ENCODE results near the gene NOL9. TPM values are rescaled to one million over a fixed set of nuclear protein-coding genes. Genes with fewer than 3 reads are reported as not detected.
A peak's percentile ranks its signal among the peaks of the same experiment; 100 is the strongest.

Gene NOL9
- total and polyA plus RNA-seq, 3 donors from 2014 or later, result 11.4 to 34.6 (median 29.0) TPM

DNA sequence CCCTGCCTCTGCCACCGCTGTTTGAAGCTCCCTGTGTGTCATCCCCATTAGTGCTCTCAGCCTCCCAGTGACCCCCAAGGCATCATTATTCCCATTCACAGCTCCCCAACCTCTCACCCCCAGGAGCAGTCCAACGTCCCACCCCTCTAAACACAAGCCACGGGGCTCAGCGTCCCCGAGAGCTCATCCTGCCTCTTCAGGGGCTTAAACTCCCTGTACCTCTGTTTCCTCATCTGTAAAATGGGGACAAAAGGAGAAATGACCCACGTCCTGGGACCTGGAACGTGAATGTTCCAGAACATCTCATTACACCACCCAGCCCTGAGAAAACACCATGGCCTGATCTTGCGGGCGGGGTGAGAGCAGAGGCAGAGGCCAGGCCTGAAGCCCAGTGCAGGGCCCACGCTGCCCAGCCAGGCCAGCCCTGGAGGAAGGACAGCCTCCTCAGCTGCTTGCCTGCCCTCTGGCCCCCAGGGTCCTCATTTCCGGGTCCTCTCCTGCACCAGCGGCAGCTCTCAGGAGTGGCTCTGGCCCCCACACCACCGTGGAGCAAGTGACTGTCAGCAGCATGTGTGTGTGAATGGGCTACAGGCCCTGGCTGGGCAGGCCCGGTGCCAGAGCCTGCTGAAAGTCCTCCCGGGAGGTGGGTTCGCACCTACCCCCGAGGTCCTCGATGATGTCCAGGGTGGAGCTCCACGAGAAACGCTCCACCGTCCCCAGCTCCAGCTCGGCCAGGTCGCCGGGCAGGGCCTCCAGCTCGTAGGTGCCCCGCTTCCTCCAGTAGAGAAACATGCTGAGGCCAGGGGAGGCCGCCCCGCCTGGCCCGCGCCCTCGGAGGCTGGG is 48.7 kb downstream of the NOL9 start:
- H3K4me3 ChIP-seq, result no peak overlapping the region
- H3K9me3 ChIP-seq, result no peaks in the 10 kb centered on the region
- H3K27ac ChIP-seq, result no peak overlapping the region
- no peak for TF ChIP-seq POLR2A (IDR thresholded peaks at IDR 0.05)
- TF ChIP-seq, protein P1, sequence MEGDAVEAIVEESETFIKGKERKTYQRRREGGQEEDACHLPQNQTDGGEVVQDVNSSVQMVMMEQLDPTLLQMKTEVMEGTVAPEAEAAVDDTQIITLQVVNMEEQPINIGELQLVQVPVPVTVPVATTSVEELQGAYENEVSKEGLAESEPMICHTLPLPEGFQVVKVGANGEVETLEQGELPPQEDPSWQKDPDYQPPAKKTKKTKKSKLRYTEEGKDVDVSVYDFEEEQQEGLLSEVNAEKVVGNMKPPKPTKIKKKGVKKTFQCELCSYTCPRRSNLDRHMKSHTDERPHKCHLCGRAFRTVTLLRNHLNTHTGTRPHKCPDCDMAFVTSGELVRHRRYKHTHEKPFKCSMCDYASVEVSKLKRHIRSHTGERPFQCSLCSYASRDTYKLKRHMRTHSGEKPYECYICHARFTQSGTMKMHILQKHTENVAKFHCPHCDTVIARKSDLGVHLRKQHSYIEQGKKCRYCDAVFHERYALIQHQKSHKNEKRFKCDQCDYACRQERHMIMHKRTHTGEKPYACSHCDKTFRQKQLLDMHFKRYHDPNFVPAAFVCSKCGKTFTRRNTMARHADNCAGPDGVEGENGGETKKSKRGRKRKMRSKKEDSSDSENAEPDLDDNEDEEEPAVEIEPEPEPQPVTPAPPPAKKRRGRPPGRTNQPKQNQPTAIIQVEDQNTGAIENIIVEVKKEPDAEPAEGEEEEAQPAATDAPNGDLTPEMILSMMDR (IDR thresholded peaks at IDR 0.05), result no peak
- H3K36me3 ChIP-seq (ENCODE audit: low read depth, missing control alignments), result no peaks in the 10 kb centered on the region
- DNase-seq, result no peak
- WGBS, 2 donors, result 91 to 96% methylated on average over 8 to 24 of the region's 31 CpGs
- no peaks in the 10 kb centered on the region for H3K27me3 ChIP-seq
- peaks cover 29% of the 10 kb centered on the region for H3K4me1 ChIP-seq
- intact Hi-C loops (cut with DNase I; ENCODE audit: low total_unique reads), result no loop called here

DNA sequence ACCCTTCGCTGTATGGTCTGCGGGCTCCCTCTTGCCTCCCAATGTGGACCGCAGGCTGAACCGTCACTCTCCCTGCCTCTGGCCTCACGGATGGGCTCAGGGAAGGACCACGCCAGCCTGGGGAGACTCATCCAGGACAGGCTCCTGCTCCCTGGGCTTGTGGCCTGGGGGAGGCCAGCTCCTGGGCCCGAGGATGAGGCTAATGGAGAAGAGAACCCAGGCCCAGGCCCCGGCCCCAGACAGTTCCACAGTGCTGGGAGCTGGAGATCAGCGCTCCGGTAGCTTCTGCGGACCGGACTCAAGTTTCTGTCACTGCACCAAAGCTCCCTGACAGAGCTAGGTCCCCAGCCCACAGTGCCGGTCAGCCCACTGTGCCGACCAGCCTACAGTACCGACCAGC is 49.4 kb downstream of the NOL9 start:
- TF ChIP-seq POLR2A (IDR thresholded peaks at IDR 0.05), result no peak
- TF ChIP-seq, protein P1 (IDR thresholded peaks at IDR 0.05), result no peak
- Histone ChIP-seq H3K9me3 (no peaks in the 10 kb centered on the region), H3K27me3 (no peaks in the 10 kb centered on the region), H3K27ac (no peak overlapping the region), H3K36me3 (ENCODE audit: low read depth, missing control alignments) (no peaks in the 10 kb centered on the region), H3K4me3 (no peak overlapping the region), H3K4me1 (peaks cover 31% of the 10 kb centered on the region)
- no peak for DNase-seq
- intact Hi-C loops (cut with DNase I; ENCODE audit: low total_unique reads), result no loop called here
- WGBS, 2 donors, result 87 to 93% methylated on average over 9 to 10 of the region's 15 CpGs

DNA sequence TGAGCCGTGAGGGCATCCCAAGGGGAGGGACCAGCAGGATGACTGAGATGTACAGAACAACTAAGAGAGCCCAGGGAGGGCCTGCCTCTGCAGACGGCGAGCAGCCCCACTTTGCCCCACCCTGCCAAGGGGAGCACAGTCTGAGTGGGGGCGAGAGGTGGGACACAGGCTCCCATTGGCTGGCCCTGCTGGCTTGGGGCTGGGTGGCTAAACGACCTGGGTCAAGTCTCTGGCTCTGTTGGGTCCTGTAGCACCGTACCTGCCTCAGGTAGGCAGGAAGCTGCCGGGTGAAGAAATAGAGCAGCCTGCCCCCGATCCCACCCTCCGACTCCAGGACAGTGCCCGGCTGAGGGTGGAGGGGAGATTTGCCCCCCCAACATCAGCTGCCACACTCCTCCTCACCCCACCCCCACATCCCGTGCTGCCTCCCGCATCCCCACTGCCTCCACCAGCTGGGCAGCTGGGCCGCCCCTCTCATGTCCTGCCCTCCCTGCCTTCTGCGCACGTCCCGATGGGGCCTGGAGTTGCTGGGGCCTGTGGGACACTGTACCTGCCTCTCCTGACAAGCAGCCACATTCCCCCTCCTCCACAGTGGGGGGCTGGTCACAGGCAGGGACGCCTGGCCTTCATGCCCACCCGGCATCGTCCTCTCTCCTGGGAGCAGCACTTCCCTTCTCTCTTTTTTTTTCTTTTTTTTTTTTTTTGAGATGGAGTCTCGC is 50.3 kb downstream of the NOL9 start:
- no peaks in the 10 kb centered on the region for H3K36me3 ChIP-seq (ENCODE audit: low read depth, missing control alignments)
- peaks cover 39% of the 10 kb centered on the region for H3K4me1 ChIP-seq

DNA sequence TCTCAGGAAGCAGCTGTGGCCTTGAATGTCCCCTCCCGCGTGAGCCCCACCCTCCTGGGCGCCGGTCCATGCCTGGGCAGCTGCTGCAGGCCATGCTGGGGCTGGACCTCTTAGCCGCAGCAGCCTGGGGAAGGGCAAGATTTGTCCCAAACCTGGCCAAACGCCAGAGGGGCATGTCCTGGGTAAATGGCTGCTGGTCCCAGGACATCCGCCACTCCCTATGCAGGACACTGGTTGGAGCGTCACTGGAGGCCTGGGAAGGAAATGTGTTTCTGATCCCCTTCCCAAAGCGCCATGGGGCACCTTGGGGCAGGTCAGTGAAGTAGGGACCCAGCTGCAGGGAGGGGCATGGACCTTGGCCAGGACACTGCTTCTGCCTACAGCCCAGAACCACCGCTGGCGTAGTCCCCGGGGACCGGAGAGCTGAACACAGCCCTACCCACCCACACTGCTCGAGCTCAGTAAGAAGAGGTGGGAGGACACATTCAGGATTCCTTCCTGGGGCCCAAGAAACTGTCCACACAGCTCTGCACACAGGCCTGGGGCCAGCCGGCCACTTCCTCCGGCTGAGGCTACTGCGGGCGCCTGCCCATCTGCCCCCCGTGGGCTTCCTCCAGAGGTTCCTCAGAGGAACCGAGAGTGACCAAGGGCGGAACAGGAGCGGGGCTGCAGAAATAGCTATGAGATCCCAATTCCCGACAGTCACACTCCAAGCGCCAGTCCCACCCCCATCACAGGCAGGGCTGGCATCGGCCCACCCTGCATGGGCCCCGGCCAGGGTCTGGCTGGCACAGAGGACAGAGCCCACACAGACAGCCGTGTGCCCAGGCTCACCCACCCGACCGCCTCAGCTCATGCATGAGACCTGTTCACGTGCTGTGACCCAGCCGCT is 52.1 kb downstream of the NOL9 start:
- TF ChIP-seq, protein P1 (IDR thresholded peaks at IDR 0.05), result no peak
- TF ChIP-seq POLR2A (IDR thresholded peaks at IDR 0.05), result no peak
- Histone ChIP-seq H3K36me3 (ENCODE audit: low read depth, missing control alignments) (no peaks in the 10 kb centered on the region), H3K27me3 (no peaks in the 10 kb centered on the region), H3K27ac (peak overlapping the region in 1 of 2 donors; percentile 50), H3K9me3 (no peaks in the 10 kb centered on the region), H3K4me1 (peaks cover 50% of the 10 kb centered on the region), H3K4me3 (no peak overlapping the region)
- 51 to 56% methylated on average over 7 to 31 of the region's 31 CpGs for WGBS, 2 donors
- intact Hi-C loops (cut with DNase I; ENCODE audit: low total_unique reads), result no loop called here
- DNase-seq, result peak; percentile 66

More for the DNA sequence above, 50.3 kb downstream of the NOL9 start:
- Histone ChIP-seq H3K27me3 (no peaks in the 10 kb centered on the region), H3K27ac (no peak overlapping the region), H3K9me3 (no peaks in the 10 kb centered on the region), H3K4me3 (no peak overlapping the region)
- intact Hi-C loops (cut with DNase I; ENCODE audit: low total_unique reads), result no loop called here
- no peak for DNase-seq
- 87 to 94% methylated on average over 15 to 20 of the region's 20 CpGs for WGBS, 2 donors
- TF ChIP-seq, protein P1 (IDR thresholded peaks at IDR 0.05), result no peak
